Ishikawa (cell line): ENCODE measurements around the gene UNC45B.

Source experiments
- CEBPB ChIP-seq: IDR thresholded peaks from 2 replicates; pipeline ENCODE4 v1.6.1; 2012
- CREB1 ChIP-seq: IDR thresholded peaks from 2 replicates; pipeline ENCODE4 v1.6.1; 2012; ENCODE audit warnings: low read depth
- EGR1 ChIP-seq: IDR thresholded peaks from 2 replicates; pipeline ENCODE4 v1.6.1; 2012
- EP300 ChIP-seq: IDR thresholded peaks from 2 replicates; pipeline ENCODE4 v1.6.1; 2012; ENCODE audit warnings: borderline replicate concordance
- NFIC ChIP-seq: IDR thresholded peaks from 2 replicates; pipeline ENCODE4 v1.6.1; 2012
- RAD21 ChIP-seq: IDR thresholded peaks from 2 replicates; pipeline ENCODE4 v1.6.1; 2012; ENCODE audit warnings: low read depth
- TAF1 ChIP-seq: IDR thresholded peaks from 2 replicates; pipeline ENCODE4 v1.6.1; 2012; ENCODE audit warnings: low read depth, mild to moderate bottlenecking
- TEAD4 ChIP-seq: IDR thresholded peaks from 2 replicates; pipeline ENCODE4 v1.6.1; 2012
- YY1 ChIP-seq: IDR thresholded peaks from 2 replicates; pipeline ENCODE4 v1.6.1; 2012; ENCODE audit warnings: low read depth
- ZBTB7A ChIP-seq: IDR thresholded peaks from 2 replicates; pipeline ENCODE4 v1.6.1; 2012; ENCODE audit warnings: low read depth
- TF ChIP-seq, protein P1 (sequence below): IDR thresholded peaks from 2 replicates; pipeline ENCODE4 v1.6.1; 2012; ENCODE audit warnings: low read depth, mild to moderate bottlenecking
- TF ChIP-seq, protein P2 (sequence below): IDR thresholded peaks from 2 replicates; pipeline ENCODE4 v1.6.1; 2012

DNA sequence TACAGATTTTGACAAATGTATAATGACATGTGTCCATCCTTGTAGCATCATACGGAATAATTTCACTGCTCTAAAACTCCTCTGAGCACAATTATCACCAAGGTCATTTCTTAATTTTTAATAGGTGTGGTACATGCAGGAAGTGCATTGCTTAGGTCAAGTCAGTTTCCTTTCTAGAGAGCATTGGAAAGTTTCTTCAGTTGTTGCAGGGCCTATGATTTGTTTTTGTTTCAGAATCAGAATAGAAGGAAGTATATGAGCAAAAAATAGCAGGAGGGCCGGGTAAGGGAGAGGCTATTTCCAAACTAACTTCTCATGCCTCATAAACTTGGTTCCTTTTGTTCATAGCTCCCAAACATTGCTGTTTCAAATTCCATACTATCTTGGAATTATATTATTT, 71.3 kb downstream of the UNC45B start:
- no peak for TF ChIP-seq EGR1
- no peak for TF ChIP-seq ZBTB7A
- TF ChIP-seq TEAD4: no peak
- no peak for TF ChIP-seq TAF1
- TF ChIP-seq, protein P1, sequence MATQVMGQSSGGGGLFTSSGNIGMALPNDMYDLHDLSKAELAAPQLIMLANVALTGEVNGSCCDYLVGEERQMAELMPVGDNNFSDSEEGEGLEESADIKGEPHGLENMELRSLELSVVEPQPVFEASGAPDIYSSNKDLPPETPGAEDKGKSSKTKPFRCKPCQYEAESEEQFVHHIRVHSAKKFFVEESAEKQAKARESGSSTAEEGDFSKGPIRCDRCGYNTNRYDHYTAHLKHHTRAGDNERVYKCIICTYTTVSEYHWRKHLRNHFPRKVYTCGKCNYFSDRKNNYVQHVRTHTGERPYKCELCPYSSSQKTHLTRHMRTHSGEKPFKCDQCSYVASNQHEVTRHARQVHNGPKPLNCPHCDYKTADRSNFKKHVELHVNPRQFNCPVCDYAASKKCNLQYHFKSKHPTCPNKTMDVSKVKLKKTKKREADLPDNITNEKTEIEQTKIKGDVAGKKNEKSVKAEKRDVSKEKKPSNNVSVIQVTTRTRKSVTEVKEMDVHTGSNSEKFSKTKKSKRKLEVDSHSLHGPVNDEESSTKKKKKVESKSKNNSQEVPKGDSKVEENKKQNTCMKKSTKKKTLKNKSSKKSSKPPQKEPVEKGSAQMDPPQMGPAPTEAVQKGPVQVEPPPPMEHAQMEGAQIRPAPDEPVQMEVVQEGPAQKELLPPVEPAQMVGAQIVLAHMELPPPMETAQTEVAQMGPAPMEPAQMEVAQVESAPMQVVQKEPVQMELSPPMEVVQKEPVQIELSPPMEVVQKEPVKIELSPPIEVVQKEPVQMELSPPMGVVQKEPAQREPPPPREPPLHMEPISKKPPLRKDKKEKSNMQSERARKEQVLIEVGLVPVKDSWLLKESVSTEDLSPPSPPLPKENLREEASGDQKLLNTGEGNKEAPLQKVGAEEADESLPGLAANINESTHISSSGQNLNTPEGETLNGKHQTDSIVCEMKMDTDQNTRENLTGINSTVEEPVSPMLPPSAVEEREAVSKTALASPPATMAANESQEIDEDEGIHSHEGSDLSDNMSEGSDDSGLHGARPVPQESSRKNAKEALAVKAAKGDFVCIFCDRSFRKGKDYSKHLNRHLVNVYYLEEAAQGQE: no peak
- no peak for TF ChIP-seq EP300
- TF ChIP-seq, protein P2, sequence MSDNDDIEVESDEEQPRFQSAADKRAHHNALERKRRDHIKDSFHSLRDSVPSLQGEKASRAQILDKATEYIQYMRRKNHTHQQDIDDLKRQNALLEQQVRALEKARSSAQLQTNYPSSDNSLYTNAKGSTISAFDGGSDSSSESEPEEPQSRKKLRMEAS: no peak
- no peak for TF ChIP-seq RAD21
- no peak for TF ChIP-seq CEBPB
- no peak for TF ChIP-seq NFIC
- no peak for TF ChIP-seq YY1
- TF ChIP-seq CREB1: no peak
